IMR-90 (cell line): ENCODE data around the gene CCNJ.

Experiments
- CEBPB ChIP-seq: IDR thresholded peaks from 2 replicates; pipeline ENCODE4 v1.6.1; 2012; ENCODE audit warnings: low read depth, low read length, improper control_type of control experiment
- FOS ChIP-seq: fragments of 150-350 bp; IDR thresholded peaks from 2 replicates; pipeline ENCODE4 v1.6.1; 2016; ENCODE audit warnings: low read depth, low read length
- MAFK ChIP-seq: IDR thresholded peaks from 2 replicates; pipeline ENCODE4 v1.6.1; 2012; ENCODE audit warnings: low read depth, low read length, improper control_type of control experiment
- MXI1 ChIP-seq: IDR thresholded peaks from 2 replicates; pipeline ENCODE4 v1.6.1; 2012; ENCODE audit warnings: low read depth, mild to moderate bottlenecking, low read length, moderate library complexity, borderline replicate concordance
- POLR2A ChIP-seq: IDR thresholded peaks from 2 replicates; pipeline ENCODE4 v1.6.1; 2012; ENCODE audit warnings: mild to moderate bottlenecking, low read depth, low read length
- RAD21 ChIP-seq: IDR thresholded peaks from 2 replicates; pipeline ENCODE4 v1.6.1; 2012; ENCODE audit warnings: low read length, improper control_type of control experiment
- RCOR1 ChIP-seq: IDR thresholded peaks from 2 replicates; pipeline ENCODE4 v1.6.1; 2012; ENCODE audit warnings: mild to moderate bottlenecking, low read length, improper control_type of control experiment; ENCODE audit not compliant: insufficient replicate concordance
- SMC3 ChIP-seq: fragments of 150-350 bp; IDR thresholded peaks from 2 replicates; pipeline ENCODE4 v1.6.1; 2016; ENCODE audit warnings: low read depth, mild to moderate bottlenecking, antibody characterized with exemption, low read length, moderate library complexity
- TF ChIP-seq, protein P1 (sequence below): conservative IDR thresholded peaks from 2 replicates; pipeline ENCODE4 v1.5.1; 2012; ENCODE audit warnings: mild to moderate bottlenecking, low read depth, low read length, improper control_type of control experiment
- TF ChIP-seq, protein P2 (sequence below): fragments of 150-350 bp; IDR thresholded peaks from 2 replicates; pipeline ENCODE4 v1.6.1; 2016; ENCODE audit warnings: low read depth, mild to moderate bottlenecking, low read length, moderate library complexity, borderline replicate concordance
- TF ChIP-seq, protein P3 (sequence below): fragments of 150-350 bp; IDR thresholded peaks from 2 replicates; pipeline ENCODE4 v1.6.1; 2017; ENCODE audit warnings: mild to moderate bottlenecking, antibody characterized with exemption, low read length, low read depth

DNA sequence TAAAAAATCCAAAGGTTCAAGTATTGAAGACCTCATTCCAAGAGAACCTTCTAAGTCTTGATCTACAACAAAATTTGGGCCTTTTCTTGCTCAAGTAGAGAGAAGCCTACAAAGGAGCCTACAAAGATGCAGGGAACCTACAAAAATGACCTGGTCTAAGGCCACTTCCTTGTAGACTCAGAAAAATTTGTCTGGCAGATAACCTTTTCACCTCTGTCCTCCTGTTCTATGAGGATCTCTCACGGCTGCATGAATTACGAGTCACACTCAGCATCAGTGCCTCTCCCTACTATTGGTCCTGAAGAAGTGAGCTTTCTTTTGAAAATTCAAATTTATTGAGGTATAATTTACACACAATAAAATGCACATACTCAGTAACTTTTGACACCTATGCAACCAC, 29.3 kb downstream of the CCNJ start:
- TF ChIP-seq POLR2A (no peak), MAFK (no peak), MXI1 (no peak), RCOR1 (no peak), RAD21 (no peak), SMC3 (no peak), FOS (no peak), CEBPB (no peak)
- TF ChIP-seq, protein P1, sequence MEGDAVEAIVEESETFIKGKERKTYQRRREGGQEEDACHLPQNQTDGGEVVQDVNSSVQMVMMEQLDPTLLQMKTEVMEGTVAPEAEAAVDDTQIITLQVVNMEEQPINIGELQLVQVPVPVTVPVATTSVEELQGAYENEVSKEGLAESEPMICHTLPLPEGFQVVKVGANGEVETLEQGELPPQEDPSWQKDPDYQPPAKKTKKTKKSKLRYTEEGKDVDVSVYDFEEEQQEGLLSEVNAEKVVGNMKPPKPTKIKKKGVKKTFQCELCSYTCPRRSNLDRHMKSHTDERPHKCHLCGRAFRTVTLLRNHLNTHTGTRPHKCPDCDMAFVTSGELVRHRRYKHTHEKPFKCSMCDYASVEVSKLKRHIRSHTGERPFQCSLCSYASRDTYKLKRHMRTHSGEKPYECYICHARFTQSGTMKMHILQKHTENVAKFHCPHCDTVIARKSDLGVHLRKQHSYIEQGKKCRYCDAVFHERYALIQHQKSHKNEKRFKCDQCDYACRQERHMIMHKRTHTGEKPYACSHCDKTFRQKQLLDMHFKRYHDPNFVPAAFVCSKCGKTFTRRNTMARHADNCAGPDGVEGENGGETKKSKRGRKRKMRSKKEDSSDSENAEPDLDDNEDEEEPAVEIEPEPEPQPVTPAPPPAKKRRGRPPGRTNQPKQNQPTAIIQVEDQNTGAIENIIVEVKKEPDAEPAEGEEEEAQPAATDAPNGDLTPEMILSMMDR, result no peak
- TF ChIP-seq, protein P2, sequence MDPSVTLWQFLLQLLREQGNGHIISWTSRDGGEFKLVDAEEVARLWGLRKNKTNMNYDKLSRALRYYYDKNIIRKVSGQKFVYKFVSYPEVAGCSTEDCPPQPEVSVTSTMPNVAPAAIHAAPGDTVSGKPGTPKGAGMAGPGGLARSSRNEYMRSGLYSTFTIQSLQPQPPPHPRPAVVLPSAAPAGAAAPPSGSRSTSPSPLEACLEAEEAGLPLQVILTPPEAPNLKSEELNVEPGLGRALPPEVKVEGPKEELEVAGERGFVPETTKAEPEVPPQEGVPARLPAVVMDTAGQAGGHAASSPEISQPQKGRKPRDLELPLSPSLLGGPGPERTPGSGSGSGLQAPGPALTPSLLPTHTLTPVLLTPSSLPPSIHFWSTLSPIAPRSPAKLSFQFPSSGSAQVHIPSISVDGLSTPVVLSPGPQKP, result no peak
- TF ChIP-seq, protein P3, sequence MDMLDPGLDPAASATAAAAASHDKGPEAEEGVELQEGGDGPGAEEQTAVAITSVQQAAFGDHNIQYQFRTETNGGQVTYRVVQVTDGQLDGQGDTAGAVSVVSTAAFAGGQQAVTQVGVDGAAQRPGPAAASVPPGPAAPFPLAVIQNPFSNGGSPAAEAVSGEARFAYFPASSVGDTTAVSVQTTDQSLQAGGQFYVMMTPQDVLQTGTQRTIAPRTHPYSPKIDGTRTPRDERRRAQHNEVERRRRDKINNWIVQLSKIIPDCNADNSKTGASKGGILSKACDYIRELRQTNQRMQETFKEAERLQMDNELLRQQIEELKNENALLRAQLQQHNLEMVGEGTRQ, result no peak
